Body of pancreas (tissue), 4 donors: ENCODE results near the gene SNAI3.

Source experiments
- POLR2A ChIP-seq, 3 donors: fragments of 450-650 bp; IDR thresholded peaks; one replicate each; pipeline ENCODE4 v1.6.1; 2016; ENCODE audit warnings: antibody characterized with exemption in 3 of 3, mild to moderate bottlenecking in 2 of 3
- TF ChIP-seq, protein P1 (sequence below), 7 experiments: fragments of 450-650 bp in 4 of 7; fragments of 200-600 bp in 3 of 7; sonication (generic) in 3 of 7; IDR thresholded peaks; one replicate each; pipeline ENCODE4 v1.5.1; 2016 to 2019; ENCODE audit warnings: antibody characterized with exemption in 7 of 7

GRCh38 chr16:88650749-88651275 is 35.5 kb downstream of the SNAI3 start, which contains the start of gene CYBA:
- TF ChIP-seq, protein P1, sequence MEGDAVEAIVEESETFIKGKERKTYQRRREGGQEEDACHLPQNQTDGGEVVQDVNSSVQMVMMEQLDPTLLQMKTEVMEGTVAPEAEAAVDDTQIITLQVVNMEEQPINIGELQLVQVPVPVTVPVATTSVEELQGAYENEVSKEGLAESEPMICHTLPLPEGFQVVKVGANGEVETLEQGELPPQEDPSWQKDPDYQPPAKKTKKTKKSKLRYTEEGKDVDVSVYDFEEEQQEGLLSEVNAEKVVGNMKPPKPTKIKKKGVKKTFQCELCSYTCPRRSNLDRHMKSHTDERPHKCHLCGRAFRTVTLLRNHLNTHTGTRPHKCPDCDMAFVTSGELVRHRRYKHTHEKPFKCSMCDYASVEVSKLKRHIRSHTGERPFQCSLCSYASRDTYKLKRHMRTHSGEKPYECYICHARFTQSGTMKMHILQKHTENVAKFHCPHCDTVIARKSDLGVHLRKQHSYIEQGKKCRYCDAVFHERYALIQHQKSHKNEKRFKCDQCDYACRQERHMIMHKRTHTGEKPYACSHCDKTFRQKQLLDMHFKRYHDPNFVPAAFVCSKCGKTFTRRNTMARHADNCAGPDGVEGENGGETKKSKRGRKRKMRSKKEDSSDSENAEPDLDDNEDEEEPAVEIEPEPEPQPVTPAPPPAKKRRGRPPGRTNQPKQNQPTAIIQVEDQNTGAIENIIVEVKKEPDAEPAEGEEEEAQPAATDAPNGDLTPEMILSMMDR (IDR thresholded peaks at IDR 0.05) = no peak
- TF ChIP-seq POLR2A (IDR thresholded peaks at IDR 0.05) = peak in 2 of 3 donors; percentile 46 to 68
